GM23338 (cell line): ENCODE data around the gene CRABP1.

ENCODE experiments used
- CREB1 ChIP-seq: fragments of 250-450 bp; sonication (Bioruptor Pico); IDR thresholded peaks from 2 replicates; pipeline ENCODE4 v1.5.0; 2020; ENCODE audit warnings: low read depth, mild to moderate bottlenecking, moderate library complexity
- EZH2 ChIP-seq: fragments of 200-600 bp; sonication (generic); IDR thresholded peaks from one replicate; pipeline ENCODE4 v1.8.0; 2017; ENCODE audit warnings: antibody characterized with exemption, mild to moderate bottlenecking, low read depth; ENCODE audit not compliant: unreplicated experiment
- EZH2phosphoT487 ChIP-seq: fragments of 200-600 bp; sonication (generic); IDR thresholded peaks from one replicate; pipeline ENCODE4 v1.8.1; 2018; ENCODE audit warnings: antibody characterized with exemption; ENCODE audit not compliant: unreplicated experiment
- JUNB ChIP-seq: IDR thresholded peaks from one replicate; pipeline ENCODE4 v1.6.1; 2016; ENCODE audit warnings: antibody characterized with exemption; ENCODE audit not compliant: unreplicated experiment
- NANOG ChIP-seq: IDR thresholded peaks from 2 replicates; pipeline ENCODE4 v1.6.1; 2016; ENCODE audit warnings: antibody characterized with exemption, borderline replicate concordance
- POLR2AphosphoS5 ChIP-seq: IDR thresholded peaks from 2 replicates; pipeline ENCODE4 v1.6.1; 2016; ENCODE audit warnings: antibody characterized with exemption, low read depth
- STAT1 ChIP-seq: IDR thresholded peaks from one replicate; pipeline ENCODE4 v1.6.1; 2016; ENCODE audit warnings: antibody characterized with exemption; ENCODE audit not compliant: unreplicated experiment
- ZNF114 ChIP-seq: fragments of 250-450 bp; sonication (Bioruptor Pico); IDR thresholded peaks from 2 replicates; pipeline ENCODE4 v1.5.0; 2020; ENCODE audit warnings: mild to moderate bottlenecking, moderate library complexity
- ZNF462 ChIP-seq: fragments of 250-450 bp; sonication (Bioruptor Pico); IDR thresholded peaks from 2 replicates; pipeline ENCODE4 v1.5.0; 2020; ENCODE audit warnings: mild to moderate bottlenecking, moderate library complexity
- TF ChIP-seq, protein P1 (sequence below), 2 experiments: fragments of 200-600 bp in 1 of 2; sonication (generic) in 1 of 2; conservative IDR thresholded peaks; 2 replicates each; pipeline versions ENCODE4 v1.5.1 to v1.6.1; 2016 to 2017; ENCODE audit warnings: antibody characterized with exemption in 2 of 2, low read depth in 2 of 2, mild to moderate bottlenecking in 2 of 2, moderate library complexity in 1 of 2
- TF ChIP-seq, protein P2 (sequence below): IDR thresholded peaks from one replicate; pipeline ENCODE4 v1.6.1; 2018; ENCODE audit warnings: antibody characterized with exemption; ENCODE audit not compliant: unreplicated experiment
- TF ChIP-seq, protein P3 (sequence below): IDR thresholded peaks from 2 replicates; pipeline ENCODE4 v1.6.1; 2016; ENCODE audit warnings: antibody characterized with exemption

DNA sequence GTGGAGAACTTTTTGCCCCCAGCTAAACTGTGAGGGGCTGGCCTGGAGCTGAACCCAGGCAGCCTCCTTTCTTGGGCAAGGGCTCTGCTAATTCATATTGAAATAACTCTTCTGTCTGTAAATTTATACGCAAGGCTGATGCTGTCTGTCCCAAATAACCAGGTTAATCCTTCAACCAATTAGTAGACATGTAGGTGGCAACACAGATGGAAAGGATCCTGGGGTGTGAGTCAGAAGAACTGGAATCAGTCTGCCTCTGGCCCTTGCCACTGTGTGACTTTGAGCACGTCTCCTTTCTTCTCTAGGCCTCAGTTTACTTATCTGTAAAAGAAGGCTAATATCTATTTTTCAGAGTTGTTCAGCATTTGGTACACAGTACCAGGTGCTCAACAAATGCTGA lies 49.6 kb downstream of the CRABP1 start:
- TF ChIP-seq, protein P1, sequence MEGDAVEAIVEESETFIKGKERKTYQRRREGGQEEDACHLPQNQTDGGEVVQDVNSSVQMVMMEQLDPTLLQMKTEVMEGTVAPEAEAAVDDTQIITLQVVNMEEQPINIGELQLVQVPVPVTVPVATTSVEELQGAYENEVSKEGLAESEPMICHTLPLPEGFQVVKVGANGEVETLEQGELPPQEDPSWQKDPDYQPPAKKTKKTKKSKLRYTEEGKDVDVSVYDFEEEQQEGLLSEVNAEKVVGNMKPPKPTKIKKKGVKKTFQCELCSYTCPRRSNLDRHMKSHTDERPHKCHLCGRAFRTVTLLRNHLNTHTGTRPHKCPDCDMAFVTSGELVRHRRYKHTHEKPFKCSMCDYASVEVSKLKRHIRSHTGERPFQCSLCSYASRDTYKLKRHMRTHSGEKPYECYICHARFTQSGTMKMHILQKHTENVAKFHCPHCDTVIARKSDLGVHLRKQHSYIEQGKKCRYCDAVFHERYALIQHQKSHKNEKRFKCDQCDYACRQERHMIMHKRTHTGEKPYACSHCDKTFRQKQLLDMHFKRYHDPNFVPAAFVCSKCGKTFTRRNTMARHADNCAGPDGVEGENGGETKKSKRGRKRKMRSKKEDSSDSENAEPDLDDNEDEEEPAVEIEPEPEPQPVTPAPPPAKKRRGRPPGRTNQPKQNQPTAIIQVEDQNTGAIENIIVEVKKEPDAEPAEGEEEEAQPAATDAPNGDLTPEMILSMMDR (conservative IDR thresholded peaks at IDR 0.05; ENCODE audit: low read depth in 2 of 2): no peak
- TF ChIP-seq EZH2 (no peak), POLR2AphosphoS5 (no peak), EZH2phosphoT487 (no peak), CREB1 (CRISPR knock-in tag) (no peak), NANOG (no peak), STAT1 (no peak), ZNF114 (CRISPR knock-in tag) (no peak), JUNB (no peak), ZNF462 (CRISPR knock-in tag) (no peak)
- TF ChIP-seq, protein P2, sequence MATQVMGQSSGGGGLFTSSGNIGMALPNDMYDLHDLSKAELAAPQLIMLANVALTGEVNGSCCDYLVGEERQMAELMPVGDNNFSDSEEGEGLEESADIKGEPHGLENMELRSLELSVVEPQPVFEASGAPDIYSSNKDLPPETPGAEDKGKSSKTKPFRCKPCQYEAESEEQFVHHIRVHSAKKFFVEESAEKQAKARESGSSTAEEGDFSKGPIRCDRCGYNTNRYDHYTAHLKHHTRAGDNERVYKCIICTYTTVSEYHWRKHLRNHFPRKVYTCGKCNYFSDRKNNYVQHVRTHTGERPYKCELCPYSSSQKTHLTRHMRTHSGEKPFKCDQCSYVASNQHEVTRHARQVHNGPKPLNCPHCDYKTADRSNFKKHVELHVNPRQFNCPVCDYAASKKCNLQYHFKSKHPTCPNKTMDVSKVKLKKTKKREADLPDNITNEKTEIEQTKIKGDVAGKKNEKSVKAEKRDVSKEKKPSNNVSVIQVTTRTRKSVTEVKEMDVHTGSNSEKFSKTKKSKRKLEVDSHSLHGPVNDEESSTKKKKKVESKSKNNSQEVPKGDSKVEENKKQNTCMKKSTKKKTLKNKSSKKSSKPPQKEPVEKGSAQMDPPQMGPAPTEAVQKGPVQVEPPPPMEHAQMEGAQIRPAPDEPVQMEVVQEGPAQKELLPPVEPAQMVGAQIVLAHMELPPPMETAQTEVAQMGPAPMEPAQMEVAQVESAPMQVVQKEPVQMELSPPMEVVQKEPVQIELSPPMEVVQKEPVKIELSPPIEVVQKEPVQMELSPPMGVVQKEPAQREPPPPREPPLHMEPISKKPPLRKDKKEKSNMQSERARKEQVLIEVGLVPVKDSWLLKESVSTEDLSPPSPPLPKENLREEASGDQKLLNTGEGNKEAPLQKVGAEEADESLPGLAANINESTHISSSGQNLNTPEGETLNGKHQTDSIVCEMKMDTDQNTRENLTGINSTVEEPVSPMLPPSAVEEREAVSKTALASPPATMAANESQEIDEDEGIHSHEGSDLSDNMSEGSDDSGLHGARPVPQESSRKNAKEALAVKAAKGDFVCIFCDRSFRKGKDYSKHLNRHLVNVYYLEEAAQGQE: no peak
- TF ChIP-seq, protein P3, sequence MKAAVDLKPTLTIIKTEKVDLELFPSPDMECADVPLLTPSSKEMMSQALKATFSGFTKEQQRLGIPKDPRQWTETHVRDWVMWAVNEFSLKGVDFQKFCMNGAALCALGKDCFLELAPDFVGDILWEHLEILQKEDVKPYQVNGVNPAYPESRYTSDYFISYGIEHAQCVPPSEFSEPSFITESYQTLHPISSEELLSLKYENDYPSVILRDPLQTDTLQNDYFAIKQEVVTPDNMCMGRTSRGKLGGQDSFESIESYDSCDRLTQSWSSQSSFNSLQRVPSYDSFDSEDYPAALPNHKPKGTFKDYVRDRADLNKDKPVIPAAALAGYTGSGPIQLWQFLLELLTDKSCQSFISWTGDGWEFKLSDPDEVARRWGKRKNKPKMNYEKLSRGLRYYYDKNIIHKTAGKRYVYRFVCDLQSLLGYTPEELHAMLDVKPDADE: no peak
